OCI-LY7 (cell line): ENCODE measurements around the gene TSPY9. TPM values are rescaled to one million over a fixed set of nuclear protein-coding genes. Genes with fewer than 3 reads are reported as not detected.

Experiments
- total RNA-seq, 2 experiments: library from RNA; depleted of rRNA in 1 of 2; stranded (reverse); fragments of >200 nt in 1 of 2; shearing (Covaris generic) in 1 of 2; gene quantifications; 2 replicates each; pipeline ENCODE4 v1.2.3, GENCODE V29; 2014 to 2022

Gene TSPY9
- total RNA-seq, 2 experiments from 2014 or later, result not detected

Other genes starting within 250 kb of the TSPY9 start
- gene TSPY4, start 149.8 kb upstream of the TSPY9 start, total RNA-seq (2014; rRNA removed; shearing (Covaris generic)), result not detected in 2 replicates
- not detected in 2 replicates for gene TSPY4, start 149.8 kb upstream of the TSPY9 start, total RNA-seq (2022)
- not detected in 2 replicates for gene TSPY8, start 129.5 kb upstream of the TSPY9 start, total RNA-seq (2014; rRNA removed; shearing (Covaris generic))
- not detected in 2 replicates for gene TSPY8, start 129.5 kb upstream of the TSPY9 start, total RNA-seq (2022)
- gene TSPY3, start 88.8 kb upstream of the TSPY9 start, total RNA-seq (2014; rRNA removed; shearing (Covaris generic)), result not detected in 2 replicates
- not detected in 2 replicates for gene TSPY3, start 88.8 kb upstream of the TSPY9 start, total RNA-seq (2022)
- gene TSPY1, start 20.3 kb upstream of the TSPY9 start, total RNA-seq (2014; rRNA removed; shearing (Covaris generic)), result not detected in 2 replicates
- gene TSPY1, start 20.3 kb upstream of the TSPY9 start, total RNA-seq (2022), result not detected in 2 replicates
- not detected in 2 replicates for gene TSPY10, start 40.6 kb downstream of the TSPY9 start, total RNA-seq (2014; rRNA removed; shearing (Covaris generic))
- not detected in 2 replicates for gene TSPY10, start 40.6 kb downstream of the TSPY9 start, total RNA-seq (2022)